SK-N-SH (cell line): ENCODE measurements around the gene TCTN1. TPM values are rescaled to one million over a fixed set of nuclear protein-coding genes. Genes with fewer than 3 reads are reported as not detected.

Experiments
- CTCF ChIA-PET: fragments of 300-600, 350-600 bp; formaldehyde crosslinking; extraction: SDS; loops from one replicate; lab custom pipeline; 2021; lab: Yijun Ruan, JAX
- POLR2A ChIA-PET: fragments of 350-600 bp; sonication (Branson Sonifier 250); formaldehyde crosslinking; extraction: SDS; loops from one replicate; lab custom pipeline; 2020; ENCODE audit warnings: antibody characterized with exemption, inconsistent platforms; lab: Yijun Ruan, JAX
- DNase-seq: peaks from one replicate; pipeline ENCODE4 v3.0.0; 2012
- H2AFZ ChIP-seq: fragments of 200-600 bp; sonication (generic); 2 replicates; pipeline ENCODE4 v1.8.1; 2016; ENCODE audit warnings: antibody characterized with exemption, mild to moderate bottlenecking, low read depth
- H3F3A ChIP-seq: fragments of 200-600 bp; sonication (generic); replicated peaks from 2 replicates; pipeline ENCODE3; 2016; ENCODE audit warnings: antibody characterized with exemption, mild to moderate bottlenecking; ENCODE audit not compliant: insufficient read depth
- H3K27ac ChIP-seq, 2 experiments: fragments of 200-500 bp in 1 of 2; fragments of 200-600 bp in 1 of 2; sonication (Bioruptor generic) in 1 of 2; sonication (generic), shearing (Covaris generic) in 1 of 2; 2 replicates each; pipeline versions ENCODE4 v1.5.1 to v1.6.1; 2014 to 2016; ENCODE audit warnings: low read depth in 2 of 2, inconsistent platforms in 1 of 2, low read length in 1 of 2, mild to moderate bottlenecking in 1 of 2, mixed read lengths in 1 of 2
- H3K27me3 ChIP-seq: fragments of 200-600 bp; sonication (generic), shearing (Covaris generic); 2 replicates; pipeline ENCODE4 v1.6.1; 2016; ENCODE audit warnings: mixed run types; ENCODE audit not compliant: insufficient read depth
- H3K36me3 ChIP-seq, 2 experiments: fragments of 200-500 bp in 1 of 2; fragments of 200-600 bp in 1 of 2; sonication (Bioruptor generic) in 1 of 2; sonication (generic) in 1 of 2; replicated peaks in 1 of 2; 2 replicates each; pipeline versions ENCODE3 to v1.5.1; 2014 to 2016; ENCODE audit warnings: low read length in 1 of 2, mild to moderate bottlenecking in 1 of 2; ENCODE audit not compliant: insufficient read depth in 2 of 2, control insufficient read depth in 1 of 2
- H3K4me1 ChIP-seq, 2 experiments: fragments of 200-500 bp in 1 of 2; fragments of 200-600 bp in 1 of 2; sonication (Bioruptor generic) in 1 of 2; sonication (generic), shearing (Covaris generic) in 1 of 2; 2 replicates each; pipeline versions ENCODE4 v1.5.1 to v1.6.1; 2014 to 2016; ENCODE audit warnings: low read depth in 1 of 2, low read length in 1 of 2, mixed run types in 1 of 2; ENCODE audit not compliant: insufficient read depth in 2 of 2, control insufficient read depth in 1 of 2
- H3K4me2 ChIP-seq: fragments of 200-600 bp; sonication (generic), shearing (Covaris generic); 2 replicates; pipeline ENCODE4 v1.6.1; 2017; ENCODE audit warnings: mixed run types
- H3K4me3 ChIP-seq, 2 experiments: fragments of 200-500 bp in 1 of 2; fragments of 200-600 bp in 1 of 2; sonication (Bioruptor generic) in 1 of 2; sonication (generic), shearing (Covaris generic) in 1 of 2; 2 replicates each; pipeline versions ENCODE4 v1.5.1 to v1.8.1; 2014 to 2016; ENCODE audit warnings: low read depth in 2 of 2, inconsistent platforms in 1 of 2, low read length in 1 of 2, mild to moderate bottlenecking in 1 of 2, mixed read lengths in 1 of 2, moderate library complexity in 1 of 2
- H3K79me2 ChIP-seq: fragments of 200-600 bp; sonication (generic); 2 replicates; pipeline ENCODE4 v1.8.1; 2017; ENCODE audit warnings: mild to moderate bottlenecking; ENCODE audit not compliant: insufficient read depth
- H3K9ac ChIP-seq: fragments of 200-600 bp; sonication (generic); 2 replicates; pipeline ENCODE4 v1.6.1; 2017; ENCODE audit warnings: mixed run types
- H3K9me2 ChIP-seq: fragments of 200-600 bp; sonication (generic); 2 replicates; pipeline ENCODE4 v1.6.1; 2017; ENCODE audit warnings: mixed run types
- H3K9me3 ChIP-seq: fragments of 200-600 bp; sonication (generic); 2 replicates; pipeline ENCODE4 v1.6.1; 2017; ENCODE audit warnings: mixed run types, mild to moderate bottlenecking, moderate library complexity
- H4K20me1 ChIP-seq: fragments of 200-600 bp; sonication (generic); 2 replicates; pipeline ENCODE4 v1.6.1; 2017; ENCODE audit warnings: mild to moderate bottlenecking, mixed run types; ENCODE audit not compliant: insufficient read depth
- CHD2 ChIP-seq: fragments of 150-350 bp; IDR thresholded peaks from 2 replicates; pipeline ENCODE4 v1.6.1; 2018; ENCODE audit warnings: low read length; ENCODE audit not compliant: partially characterized antibody
- EP300 ChIP-seq, 2 experiments: IDR thresholded peaks; 2 replicates each; pipeline versions ENCODE4 v1.4.0 to v1.6.1; 2012; ENCODE audit warnings: borderline replicate concordance in 1 of 2, low read depth in 1 of 2, low read length in 1 of 2
- FOXM1 ChIP-seq: IDR thresholded peaks from 2 replicates; pipeline ENCODE4 v1.4.0; 2012; ENCODE audit warnings: low read depth, mild to moderate bottlenecking
- NFIC ChIP-seq: IDR thresholded peaks from 2 replicates; pipeline ENCODE4 v1.4.0; 2012; ENCODE audit warnings: borderline replicate concordance
- POLR2AphosphoS5 ChIP-seq: IDR thresholded peaks from 2 replicates; pipeline ENCODE4 v1.6.1; 2012; ENCODE audit warnings: low read depth, low read length
- RCOR1 ChIP-seq: fragments of 150-350 bp; IDR thresholded peaks from 2 replicates; pipeline ENCODE4 v1.6.1; 2017; ENCODE audit warnings: antibody characterized with exemption, low read length
- SIN3A ChIP-seq: IDR thresholded peaks from 2 replicates; pipeline ENCODE4 v1.6.1; 2012; ENCODE audit warnings: low read depth, mild to moderate bottlenecking, low read length, moderate library complexity, borderline replicate concordance
- TAF1 ChIP-seq: IDR thresholded peaks from 2 replicates; pipeline ENCODE4 v1.6.1; 2012; ENCODE audit warnings: low read depth, mild to moderate bottlenecking, low read length, moderate library complexity, borderline replicate concordance
- WGBS: methylation state at CpG from one replicate; pipeline ENCODE4 v1.1.6; 2017; ENCODE audit warnings: low lambda C conversion rate; 5-methylcytosine and 5-hydroxymethylcytosine counted together
- polyA plus RNA-seq, 3 experiments: library from polyadenylated mRNA; depleted of rRNA; stranded (reverse); fragments of >200 nt; gene quantifications; 2 replicates each; pipeline ENCODE4 v1.2.3, GENCODE V29; 2012
- TF ChIP-seq, protein P1 (sequence below): IDR thresholded peaks from 2 replicates; pipeline ENCODE4; 2012
- TF ChIP-seq, protein P2 (sequence below): IDR thresholded peaks from 2 replicates; pipeline ENCODE4 v1.6.1; 2012; ENCODE audit warnings: mild to moderate bottlenecking, low read depth, low read length, moderate library complexity

Gene TCTN1
- polyA plus RNA-seq, 1 of the 3 experiments (the other 2 are of a cell fraction) = 40.2 TPM

DNA sequence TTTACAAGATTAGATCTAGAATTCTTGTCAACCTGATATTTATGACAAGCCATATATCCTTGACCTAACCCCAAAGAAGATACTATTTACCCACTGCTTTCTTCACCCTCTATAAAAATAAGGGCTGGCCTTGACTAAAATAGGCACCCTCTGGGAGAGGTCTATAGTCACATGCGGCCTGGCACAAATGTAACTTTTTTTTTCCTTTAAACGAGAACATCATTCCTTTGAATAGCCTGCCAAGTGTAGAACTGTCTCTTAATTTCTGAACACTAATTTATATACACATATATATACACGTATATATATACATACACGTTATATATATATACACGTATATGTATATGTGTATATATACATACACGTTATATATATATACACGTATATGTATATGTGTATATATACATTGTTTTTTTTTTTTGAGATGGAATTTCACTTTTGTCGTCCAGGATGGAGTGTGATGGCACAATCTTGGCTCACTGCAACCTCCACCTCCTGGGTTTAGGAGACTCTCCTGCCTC is 49.4 kb upstream of the TCTN1 start:
- H3F3A ChIP-seq = peaks cover 23% of the 10 kb centered on the region
- H3K9ac ChIP-seq = no peak overlapping the region
- H3K27me3 ChIP-seq = no peaks in the 10 kb centered on the region
- TF ChIP-seq, protein P1, sequence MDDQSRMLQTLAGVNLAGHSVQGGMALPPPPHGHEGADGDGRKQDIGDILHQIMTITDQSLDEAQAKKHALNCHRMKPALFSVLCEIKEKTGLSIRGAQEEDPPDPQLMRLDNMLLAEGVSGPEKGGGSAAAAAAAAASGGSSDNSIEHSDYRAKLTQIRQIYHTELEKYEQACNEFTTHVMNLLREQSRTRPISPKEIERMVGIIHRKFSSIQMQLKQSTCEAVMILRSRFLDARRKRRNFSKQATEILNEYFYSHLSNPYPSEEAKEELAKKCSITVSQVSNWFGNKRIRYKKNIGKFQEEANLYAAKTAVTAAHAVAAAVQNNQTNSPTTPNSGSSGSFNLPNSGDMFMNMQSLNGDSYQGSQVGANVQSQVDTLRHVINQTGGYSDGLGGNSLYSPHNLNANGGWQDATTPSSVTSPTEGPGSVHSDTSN = peak; percentile 20; the same call in 1 of the 2 replicates
- TF ChIP-seq TAF1 (no peak), SIN3A (no peak), NFIC (no peak)
- no peak for DNase-seq
- peaks cover 39% of the 10 kb centered on the region for H4K20me1 ChIP-seq
- no peak overlapping the region for H2AFZ ChIP-seq
- POLR2A ChIA-PET = no interaction called here
- no peaks in the 10 kb centered on the region for H3K36me3 ChIP-seq
- peak overlapping the region; percentile 38; the same call in 1 of the 2 replicates for H3K4me2 ChIP-seq
- H3K27ac ChIP-seq = peak overlapping the region in 1 of 2 experiments; percentile 71; a peak in 2 of 4 replicates
- CTCF ChIA-PET = no interaction called here
- no peaks in the 10 kb centered on the region; the same call in 1 of the 2 replicates for H3K9me3 ChIP-seq
- H3K9me2 ChIP-seq = no peaks in the 10 kb centered on the region
- no peak overlapping the region for H3K4me3 ChIP-seq
- H3K79me2 ChIP-seq = peaks cover 94% of the 10 kb centered on the region
- WGBS = 69% methylated on average over 8 of the region's 8 CpGs
- peaks cover 3 to 20% of the 10 kb centered on the region in 2 experiments; a peak in 2 of 4 replicates for H3K4me1 ChIP-seq

DNA sequence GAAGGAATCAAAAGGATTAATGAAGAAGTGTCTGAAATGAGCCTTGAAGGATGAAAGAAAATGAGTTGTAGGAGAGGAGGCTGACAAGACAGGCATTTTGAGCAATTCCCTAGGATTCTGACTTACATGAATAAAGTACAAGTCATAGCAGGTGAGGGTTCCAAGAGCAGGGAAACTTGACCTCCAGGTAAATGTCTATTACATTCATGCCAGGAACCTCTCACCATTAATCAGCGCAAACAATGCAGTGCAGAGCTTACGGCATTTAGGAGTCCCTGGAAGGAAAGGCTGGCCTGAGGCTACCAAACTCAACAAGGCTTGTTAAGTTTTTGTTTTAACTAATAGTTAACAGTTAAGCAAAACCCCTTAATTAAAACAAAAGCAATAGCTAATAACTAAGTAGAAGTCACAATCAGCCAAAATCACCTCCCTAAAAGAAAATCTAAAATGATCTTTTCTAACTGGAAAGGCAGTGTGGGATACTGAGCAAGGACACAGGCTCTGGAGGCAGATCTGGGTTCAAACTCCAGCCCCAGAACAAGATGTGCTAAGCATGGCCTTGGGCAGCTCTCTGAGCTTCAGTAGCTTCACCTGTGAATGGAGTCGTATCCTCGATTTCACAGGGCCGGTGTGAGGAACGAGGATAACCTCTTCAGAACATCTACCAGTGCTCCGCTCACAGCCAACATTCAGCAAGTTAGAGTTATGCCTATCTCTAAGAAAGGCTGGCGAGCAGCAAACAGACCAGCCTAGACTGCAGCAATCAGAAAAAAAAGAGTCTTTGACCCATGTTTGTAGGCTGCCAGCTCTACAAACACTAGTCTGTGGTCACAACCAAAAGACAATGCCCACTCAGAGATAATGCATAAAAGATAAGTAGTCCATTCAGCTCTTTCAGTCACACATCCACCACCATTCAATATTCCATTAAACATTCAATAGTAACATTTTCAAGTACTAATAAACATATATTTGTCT is 47.7 kb upstream of the TCTN1 start:
- Histone ChIP-seq H3K4me2 (no peak overlapping the region), H3K9me3 (no peaks in the 10 kb centered on the region; the same call in 1 of the 2 replicates), H3K9me2 (no peaks in the 10 kb centered on the region), H3K9ac (no peak overlapping the region), H3F3A (peaks cover 23% of the 10 kb centered on the region), H3K27me3 (no peaks in the 10 kb centered on the region), H3K27ac (peak overlapping the region in 1 of 2 experiments; percentile 16; a peak in 1 of 4 replicates), H4K20me1 (peaks cover 39% of the 10 kb centered on the region), H2AFZ (no peak overlapping the region), H3K36me3 (no peaks in the 10 kb centered on the region), H3K4me1 (peaks cover 3 to 20% of the 10 kb centered on the region in 2 experiments; a peak in 2 of 4 replicates), H3K79me2 (peaks cover 82% of the 10 kb centered on the region), H3K4me3 (no peak overlapping the region)
- ChIA-PET CTCF (interaction anchor here (0.7 to 2.9 kb wide), 8 partner anchors 9 to 328 kb away, joined by 3 to 12 read pairs (median 4); no protein-coding TSS in a partner anchor), POLR2A (no interaction called here)
- 84% methylated on average over 8 of the region's 8 CpGs for WGBS
- DNase-seq = no peak
- TF ChIP-seq, protein P2, sequence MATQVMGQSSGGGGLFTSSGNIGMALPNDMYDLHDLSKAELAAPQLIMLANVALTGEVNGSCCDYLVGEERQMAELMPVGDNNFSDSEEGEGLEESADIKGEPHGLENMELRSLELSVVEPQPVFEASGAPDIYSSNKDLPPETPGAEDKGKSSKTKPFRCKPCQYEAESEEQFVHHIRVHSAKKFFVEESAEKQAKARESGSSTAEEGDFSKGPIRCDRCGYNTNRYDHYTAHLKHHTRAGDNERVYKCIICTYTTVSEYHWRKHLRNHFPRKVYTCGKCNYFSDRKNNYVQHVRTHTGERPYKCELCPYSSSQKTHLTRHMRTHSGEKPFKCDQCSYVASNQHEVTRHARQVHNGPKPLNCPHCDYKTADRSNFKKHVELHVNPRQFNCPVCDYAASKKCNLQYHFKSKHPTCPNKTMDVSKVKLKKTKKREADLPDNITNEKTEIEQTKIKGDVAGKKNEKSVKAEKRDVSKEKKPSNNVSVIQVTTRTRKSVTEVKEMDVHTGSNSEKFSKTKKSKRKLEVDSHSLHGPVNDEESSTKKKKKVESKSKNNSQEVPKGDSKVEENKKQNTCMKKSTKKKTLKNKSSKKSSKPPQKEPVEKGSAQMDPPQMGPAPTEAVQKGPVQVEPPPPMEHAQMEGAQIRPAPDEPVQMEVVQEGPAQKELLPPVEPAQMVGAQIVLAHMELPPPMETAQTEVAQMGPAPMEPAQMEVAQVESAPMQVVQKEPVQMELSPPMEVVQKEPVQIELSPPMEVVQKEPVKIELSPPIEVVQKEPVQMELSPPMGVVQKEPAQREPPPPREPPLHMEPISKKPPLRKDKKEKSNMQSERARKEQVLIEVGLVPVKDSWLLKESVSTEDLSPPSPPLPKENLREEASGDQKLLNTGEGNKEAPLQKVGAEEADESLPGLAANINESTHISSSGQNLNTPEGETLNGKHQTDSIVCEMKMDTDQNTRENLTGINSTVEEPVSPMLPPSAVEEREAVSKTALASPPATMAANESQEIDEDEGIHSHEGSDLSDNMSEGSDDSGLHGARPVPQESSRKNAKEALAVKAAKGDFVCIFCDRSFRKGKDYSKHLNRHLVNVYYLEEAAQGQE = no peak
- TF ChIP-seq FOXM1 (no peak), RCOR1 (no peak), POLR2AphosphoS5 (no peak), EP300 (IDR thresholded peaks at IDR 0.05; ENCODE audit: borderline replicate concordance in 1 of 2, low read depth in 1 of 2, low read length in 1 of 2) (no peak), CHD2 (no peak)
